GM19372 (cell line): ENCODE data around the gene AKAP11.
A peak's percentile ranks its signal among the peaks of the same experiment; 100 is the strongest.

ENCODE experiments used
- ATAC-seq: cut with Tn5 transposase; IDR thresholded peaks from one replicate; pipeline ENCODE4 v1.9.1; 2021; ENCODE audit warnings: mild to moderate bottlenecking, low read depth, moderate library complexity; ENCODE audit not compliant: unreplicated experiment

The AKAP11 gene

DNA sequence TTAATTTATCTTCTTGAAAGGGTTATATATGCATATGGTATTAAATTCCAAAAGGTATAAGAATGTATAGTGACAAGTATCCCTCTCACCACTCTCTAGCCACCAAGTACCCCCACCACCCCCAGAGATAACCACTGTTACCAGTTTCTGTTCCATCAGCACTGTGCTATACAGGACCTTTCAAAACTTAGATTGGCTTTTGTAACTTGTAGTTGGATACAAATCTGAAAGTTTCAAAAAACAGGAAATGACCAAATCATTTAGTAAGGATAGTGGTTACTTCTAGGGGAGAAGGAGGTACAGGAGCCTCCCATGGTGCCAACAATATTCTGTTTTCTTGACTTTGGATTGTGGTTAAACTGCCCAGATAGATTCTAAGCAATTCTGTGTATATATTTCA is 56.7 kb downstream of the AKAP11 start:
- no peak for ATAC-seq

DNA sequence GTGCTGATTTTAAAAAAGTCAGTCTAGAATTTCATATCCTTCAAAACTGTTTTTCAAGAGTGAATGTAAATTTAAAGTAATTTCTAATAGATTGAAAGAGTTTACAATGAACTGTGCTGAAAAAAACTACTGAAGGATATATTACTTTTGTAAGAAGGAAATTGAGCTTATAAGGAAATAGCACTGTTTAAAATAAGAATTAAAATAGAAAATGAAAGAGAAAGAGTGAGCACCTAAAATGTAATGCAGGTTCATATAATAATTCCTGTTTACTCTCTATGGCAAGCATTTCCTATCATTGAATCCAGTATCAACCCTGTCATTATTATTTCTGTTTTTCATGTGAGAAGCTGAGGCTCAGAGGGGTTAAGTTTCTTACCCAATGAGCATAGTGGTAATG is 57.3 kb downstream of the AKAP11 start:
- ATAC-seq, result no peak

DNA sequence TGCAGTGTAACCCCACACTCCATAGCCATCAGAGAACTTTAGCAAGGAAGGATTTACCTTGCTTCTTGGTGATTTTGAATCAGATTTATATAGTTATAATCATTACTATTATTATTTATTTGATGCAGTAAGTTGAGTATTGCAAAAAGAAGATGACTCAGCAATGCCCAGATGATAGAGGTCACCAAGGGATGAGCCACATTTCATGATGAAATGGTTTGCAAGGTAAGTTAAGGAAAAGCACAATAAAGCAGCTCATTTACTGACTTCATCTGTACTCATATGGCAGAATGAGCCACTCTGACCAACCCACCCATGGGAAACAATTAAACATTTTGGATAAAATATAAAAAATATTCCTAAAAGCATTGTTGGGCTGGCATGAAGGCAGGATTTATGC is 59.1 kb downstream of the AKAP11 start:
- no peak for ATAC-seq

DNA sequence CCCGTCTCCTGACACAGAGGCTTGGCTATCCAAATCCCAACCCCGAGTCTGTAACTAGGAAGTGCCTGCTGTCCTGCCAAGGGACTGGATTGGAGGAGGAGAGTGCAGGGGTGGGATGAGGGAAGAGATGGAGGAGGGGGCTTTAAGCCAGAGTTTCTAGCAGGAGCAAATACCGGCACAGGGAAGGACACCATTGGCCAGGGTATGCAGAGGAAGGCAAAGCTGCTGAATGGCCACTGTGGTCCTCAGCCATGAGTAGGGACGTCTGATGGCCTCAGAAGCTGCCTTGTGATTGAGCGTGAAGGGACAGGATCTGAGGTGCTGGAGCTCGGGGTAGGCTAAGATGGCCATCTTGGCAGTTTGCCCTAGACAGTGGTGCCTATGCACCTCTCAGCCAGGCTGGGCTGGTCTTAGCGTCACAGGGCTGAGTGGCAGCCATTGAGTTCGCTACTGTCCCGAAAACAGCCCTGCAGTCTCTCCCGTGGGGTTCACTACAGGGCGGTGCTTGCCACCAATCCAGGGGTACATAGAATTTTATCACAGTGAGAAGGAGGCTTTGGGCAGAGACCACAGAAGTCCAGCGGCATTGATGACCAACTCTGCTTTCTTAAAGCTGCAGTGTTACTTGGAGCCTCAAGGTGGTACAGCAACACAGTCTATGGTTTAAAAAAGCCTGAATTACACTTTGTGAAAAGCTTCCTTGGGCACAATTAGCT is 61.8 kb downstream of the AKAP11 start:
- ATAC-seq, result no peak

DNA sequence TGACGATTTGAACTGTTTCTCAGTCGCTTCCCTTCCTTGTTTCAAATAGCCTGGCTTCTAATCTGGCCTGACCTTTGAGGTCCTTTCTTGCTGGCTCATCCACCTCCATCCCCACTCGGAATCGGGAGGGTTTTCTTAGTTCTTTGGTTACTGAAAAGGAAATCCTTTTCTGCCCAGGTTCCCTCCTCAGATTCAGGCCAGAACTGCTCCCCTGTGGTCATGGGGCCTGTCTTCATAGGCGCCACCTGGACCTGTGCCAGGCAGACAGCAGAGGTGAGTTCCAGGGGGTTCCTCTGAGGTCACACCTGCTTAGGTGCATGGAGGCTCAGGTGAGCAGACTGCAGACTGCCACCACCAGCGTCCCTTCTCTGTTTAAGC is 62.4 kb downstream of the AKAP11 start:
- ATAC-seq, result no peak

DNA sequence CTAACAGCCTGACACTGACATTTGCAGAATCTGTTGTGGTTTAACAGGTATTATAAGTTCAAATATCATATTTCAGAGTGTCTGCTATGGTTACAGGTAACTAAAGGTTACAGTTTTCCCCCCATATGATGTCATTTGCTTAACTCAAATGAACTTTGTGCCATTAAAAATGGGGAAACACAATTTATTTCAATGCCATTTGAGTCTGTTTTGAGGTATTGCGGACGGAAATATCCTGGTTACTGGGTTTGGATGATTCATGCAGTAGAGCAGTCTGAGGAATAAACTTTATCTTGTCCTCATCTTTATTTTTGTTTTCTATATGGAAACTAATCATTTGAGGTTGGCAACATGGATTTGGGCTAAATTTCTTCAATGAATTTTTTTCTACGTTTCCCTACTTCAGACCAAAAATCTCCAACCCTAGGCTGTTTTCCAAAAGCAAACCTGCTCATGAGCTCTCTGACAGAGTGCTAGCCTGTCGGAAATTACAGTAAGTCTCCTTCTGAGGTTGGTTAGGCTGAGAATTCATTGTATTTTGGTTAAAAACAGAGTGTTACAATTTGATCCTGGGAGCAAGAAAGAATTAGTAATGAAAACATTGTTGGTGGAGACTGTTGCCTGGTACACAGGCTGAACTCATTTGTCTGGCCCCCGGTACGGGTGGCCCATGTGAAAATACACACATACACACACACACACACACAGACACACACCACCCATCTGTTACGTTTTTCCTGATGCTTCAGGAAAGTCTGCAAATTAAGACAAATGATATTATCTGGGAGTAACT is 66.1 kb downstream of the AKAP11 start:
- no peak for ATAC-seq

DNA sequence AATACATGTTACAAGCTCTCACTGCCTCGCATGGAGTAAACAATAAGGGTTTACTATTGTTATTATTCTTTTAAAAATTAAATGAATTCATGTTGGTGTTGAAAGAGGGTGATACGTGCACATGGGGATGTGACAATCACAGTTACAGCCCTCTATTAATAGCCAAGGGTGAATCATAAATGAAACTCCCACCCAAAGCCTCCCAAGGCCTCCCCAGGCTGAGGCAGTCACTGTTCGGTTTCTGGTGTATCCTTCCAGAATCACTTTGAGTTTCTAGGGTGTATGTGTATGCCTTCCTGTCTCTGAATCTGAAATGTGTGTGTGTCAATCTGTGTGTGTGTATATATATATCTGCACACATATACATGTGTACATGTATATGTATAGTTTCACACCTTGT is 73.4 kb downstream of the AKAP11 start:
- no peak for ATAC-seq

DNA sequence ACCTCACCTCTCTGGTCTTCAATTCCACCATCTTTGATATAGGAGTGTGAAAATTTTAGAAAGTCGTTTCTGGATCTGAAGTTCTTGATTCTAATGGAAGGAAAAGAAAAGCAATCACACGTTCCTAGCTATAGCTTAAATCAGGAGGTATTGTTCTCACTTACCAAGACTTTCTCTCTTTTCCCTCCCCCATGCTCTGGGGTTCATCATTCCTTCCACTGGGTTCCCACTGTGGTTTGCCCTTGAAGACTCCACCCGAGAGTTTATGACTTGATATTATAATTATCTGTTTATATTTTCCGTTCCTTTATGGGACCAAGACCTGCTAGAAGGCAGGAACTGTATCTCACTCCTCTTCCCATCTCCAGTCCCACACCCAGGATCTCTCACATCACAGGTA is 76.6 kb downstream of the AKAP11 start:
- ATAC-seq, result no peak

DNA sequence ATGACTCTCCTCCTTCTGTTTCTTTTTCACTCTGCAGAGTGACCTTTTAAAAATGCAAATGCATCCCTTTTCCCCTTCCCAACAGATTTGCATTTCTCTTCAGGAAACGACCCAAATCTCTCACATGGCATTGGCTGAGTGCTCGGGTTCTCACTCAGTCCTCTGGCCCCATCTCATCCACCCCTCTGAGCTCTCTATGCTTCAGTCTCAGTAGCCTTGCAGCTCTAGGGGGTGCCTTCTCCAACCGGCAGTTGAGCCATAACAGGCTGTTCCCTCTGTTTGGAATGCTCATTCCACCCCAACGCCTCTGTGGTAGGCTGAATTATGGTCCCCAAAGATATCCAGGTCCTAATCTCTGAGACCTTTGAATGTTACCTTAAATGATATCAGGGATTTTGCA is 78.2 kb downstream of the AKAP11 start:
- ATAC-seq, result no peak

DNA sequence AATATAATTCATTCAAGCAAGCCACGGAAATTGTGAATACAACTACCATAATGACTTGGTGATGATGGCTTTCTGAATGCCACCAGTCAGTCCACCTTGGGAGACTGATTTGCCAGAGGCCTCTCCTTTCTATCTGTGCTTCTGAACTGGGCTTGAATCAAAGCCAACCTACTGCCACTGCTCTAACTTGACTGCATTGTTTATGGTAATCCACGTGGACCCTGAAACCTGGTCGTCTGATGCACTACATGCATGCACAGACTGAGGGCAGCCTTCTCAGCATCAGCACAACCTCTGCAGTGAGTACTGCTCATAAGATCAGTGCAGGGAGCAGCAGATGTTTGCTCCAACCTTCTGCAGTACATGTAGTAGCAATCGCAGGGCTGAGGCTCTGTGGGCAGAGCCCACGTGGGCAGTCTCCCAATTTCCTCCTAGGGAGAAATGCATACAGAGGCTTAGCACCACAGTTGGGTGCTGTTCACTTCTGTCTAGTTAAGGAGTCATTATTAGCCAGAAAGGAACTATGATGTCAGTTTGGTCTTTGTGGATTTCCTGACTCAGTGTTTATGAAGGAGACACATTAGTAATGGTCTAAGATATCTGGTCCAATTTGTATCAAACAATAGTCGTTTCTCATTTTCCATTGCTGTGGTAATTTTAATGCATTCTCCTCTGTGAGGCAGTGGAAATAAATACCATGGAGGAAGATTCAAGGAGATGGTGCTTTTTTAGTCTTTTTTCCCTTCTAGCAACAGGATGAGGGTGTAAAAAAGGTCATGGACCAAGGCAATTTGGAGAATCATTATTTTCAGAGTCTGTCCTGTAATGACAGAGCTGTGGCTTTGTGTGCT is 82.5 kb downstream of the AKAP11 start:
- ATAC-seq, result no peak

DNA sequence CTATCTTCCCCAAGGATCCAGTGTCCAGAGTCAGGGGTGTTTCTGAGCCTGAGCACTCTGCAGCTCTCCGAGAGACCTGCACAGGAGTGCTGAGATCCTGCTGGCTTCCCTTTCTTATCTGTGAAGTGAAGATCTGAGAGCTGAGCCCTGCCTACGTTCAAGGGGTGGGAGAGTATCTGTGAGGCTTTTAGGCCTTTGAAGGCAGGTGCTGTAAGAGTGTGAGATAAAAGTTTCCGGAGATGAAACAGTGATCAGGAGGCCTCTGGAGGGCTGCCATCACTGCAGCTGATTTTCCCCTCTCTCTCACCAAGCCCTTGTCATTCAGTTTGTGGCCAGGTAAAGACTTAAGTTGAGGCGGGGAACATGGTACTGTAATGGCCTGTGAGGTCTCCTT is 83.1 kb downstream of the AKAP11 start:
- ATAC-seq, result peak; percentile 52

DNA sequence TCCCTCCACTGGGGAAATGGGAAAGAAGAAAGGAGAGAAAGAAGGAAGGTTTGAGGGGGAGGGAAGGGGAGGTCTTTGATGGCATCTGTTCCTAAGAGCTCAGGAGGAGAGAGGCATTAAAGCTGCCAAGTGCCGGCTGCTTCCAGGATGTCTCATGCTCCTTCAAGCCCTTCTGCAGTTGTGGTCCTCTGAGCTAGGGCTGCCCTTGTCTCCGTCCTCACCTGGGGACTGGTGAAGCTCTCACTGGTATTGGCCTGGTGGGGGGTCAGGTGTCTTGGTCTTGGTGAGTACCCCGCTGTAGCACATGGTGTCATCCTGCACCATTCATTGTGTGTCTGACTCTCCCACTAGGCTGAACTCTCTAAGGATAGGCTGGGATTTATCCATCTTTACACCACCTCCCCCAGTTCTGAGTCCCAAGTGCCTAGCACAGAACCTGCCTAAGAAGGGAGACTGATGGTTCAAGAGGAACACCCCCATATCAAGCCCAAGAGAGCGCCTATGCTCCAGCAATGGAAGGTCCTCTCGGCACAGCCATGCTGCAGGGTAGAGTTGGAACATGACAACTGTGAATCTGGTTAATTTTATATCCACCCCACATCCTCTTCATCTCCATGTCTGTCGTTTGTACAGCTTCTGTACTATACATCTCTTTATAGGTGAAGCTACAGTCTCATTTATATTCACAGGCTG is 83.7 kb downstream of the AKAP11 start:
- no peak for ATAC-seq

DNA sequence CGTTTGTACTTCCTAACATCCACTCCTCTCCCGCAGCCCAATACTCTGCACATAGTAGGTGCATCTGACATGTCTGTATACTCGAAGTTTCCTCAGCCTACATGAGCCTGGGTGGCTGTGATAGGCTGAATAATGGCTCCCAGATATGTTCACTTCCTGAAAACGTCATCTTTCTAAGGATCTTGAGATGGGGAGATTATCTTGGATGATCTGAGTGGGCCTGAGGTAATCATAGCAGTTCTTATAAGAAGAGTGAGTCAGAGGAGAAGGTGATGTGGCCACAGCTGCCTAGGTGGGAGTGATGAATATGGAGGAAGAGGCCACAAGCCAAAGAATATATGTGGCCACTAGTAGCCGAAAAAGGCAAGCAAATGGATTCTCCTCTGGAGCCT is 84.2 kb downstream of the AKAP11 start:
- no peak for ATAC-seq

DNA sequence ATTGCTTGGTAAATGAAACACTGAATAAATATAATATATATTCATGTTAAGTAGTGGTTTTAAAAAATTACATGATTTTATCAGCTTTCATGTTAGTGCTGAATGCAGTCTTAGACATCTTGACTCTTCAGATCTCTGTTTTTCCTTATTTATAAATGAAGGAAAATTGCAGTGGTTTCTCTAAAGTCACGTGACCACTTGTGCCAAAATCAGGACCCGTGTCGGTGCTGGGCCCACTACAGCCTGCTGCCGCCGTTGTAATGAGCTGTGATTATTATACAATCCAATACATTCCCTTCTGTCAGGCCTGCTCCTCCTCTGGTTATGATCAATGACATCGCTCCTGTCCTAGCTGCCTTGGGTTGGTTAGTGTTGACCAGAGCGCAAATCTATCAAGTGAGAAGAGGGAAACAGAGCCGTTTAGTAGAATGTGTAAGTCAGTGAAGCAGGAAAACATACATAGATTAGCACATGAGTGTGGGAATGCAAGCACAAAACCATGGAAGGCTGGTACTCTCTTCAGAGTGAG is 88.2 kb downstream of the AKAP11 start:
- ATAC-seq, result no peak

DNA sequence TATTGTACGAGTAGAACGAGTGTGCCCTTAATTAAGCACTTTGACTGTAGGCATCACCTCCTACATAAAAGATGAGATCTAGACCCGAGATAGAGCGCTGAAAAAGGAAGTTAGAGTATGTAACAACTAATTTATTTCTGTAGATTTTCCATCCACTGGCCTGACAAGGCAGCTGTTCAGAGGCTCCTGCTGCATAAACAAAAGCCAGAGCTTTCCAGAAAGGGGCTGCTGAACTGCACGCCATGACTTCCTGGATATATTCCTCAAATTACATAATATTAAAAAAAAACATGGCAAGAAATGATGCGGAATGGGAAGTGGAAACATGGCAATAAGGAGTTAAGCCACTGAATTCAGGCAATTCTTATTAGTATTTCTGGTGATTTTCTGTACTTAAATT is 89.7 kb downstream of the AKAP11 start:
- ATAC-seq, result no peak

DNA sequence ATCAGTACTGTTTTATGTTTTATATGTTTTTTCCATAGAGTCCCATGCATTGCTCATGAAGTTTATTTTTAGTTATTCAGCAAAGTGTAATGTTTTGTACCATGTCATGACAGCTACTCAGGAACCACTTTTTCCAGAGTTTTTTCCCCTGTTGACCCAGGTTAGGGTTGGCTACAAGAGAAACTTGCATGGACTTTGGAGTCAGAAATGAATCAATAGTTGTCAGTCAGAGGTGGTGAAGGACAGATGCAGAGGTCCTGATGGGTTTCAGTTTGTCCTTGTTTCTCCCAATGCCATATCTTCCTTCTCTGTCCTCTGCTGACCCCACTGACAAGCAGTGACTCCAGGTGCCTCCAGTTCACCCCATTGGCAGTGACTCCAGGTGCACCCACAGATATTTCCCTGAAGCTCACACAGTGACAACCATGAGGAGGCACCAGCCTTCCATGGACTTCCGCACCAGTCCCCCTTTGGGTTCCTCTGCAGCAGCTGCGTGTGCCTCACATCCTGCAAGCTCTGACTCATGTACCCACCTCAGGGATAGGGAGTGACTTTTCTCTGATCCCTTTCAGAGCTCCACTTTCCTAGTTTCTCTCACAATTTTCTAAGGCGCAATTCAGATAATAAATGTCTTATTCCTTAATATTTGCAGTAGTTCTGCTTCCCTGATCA is 92.1 kb downstream of the AKAP11 start:
- no peak for ATAC-seq

DNA sequence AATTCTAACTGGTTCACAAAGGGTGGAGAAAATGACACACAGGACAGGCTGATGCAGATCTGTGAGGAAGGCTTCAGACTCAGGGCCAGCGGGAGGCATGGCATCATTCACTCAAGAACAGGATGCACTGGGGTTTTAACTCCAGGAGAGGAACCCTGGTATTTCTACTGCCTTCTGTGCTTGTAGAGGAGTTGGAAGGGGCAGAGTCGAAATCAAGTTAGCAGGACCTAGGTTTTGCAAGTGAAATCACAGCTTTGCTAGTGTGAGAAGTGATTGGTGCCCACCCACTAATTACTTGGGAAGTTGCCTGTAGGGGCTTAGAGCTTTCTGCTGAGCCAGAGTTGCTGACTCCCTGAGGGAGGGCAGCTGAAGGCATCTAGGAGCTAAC is 92.7 kb downstream of the AKAP11 start:
- no peak for ATAC-seq

DNA sequence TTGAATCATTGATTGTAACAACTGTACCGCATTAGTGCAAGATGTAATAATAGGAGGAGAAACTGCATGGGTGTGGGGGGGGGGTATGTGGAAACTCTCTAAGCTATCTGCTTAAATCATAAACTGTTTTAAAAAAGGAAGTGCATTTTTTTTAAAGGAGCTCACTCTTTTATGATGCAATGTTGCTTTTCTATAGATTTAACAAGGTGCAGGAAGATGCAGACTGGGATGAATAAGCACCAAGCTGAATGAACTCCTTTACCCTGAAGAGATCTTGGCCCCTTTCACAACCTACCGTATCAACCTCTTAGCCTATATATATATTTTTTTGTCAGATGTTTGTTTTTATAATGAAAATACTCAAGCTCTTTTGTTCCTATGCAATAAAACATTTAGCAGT is 95.9 kb downstream of the AKAP11 start:
- no peak for ATAC-seq

DNA sequence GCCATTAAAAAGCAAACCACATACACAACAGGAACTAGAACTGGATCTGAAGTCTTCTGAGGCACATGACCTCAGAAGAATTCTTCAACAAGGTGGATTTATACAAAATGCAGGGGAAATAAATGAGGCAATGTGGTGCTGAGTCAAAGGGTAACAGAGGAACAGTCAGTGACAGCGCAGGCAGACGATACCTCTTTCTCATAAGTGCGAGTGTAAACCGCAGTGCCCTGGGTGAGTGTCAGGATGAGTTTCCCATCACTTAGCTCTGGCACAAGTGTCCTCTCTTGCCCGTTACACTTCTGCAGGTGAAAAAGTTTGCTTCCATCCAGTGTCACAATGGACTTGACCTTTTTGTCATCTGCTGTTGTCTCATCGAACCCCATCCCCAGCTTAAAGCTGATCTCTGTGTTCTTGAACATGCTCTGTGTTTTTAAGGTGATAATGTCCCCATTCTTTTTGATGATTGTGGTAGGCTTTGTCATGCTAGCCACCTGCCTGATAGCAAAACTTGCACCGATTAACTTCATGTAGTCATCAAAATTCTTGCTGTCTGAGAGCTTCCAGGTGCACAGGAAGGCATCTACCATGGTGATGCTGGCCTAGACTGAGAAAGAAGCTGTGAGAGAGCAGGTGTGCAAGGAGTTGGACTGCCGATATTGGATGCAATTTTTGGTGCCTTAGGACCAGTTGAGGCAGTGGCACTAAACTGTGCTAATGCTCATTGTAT is 97.3 kb downstream of the AKAP11 start:
- ATAC-seq, result no peak
